ENCODE data around the gene TMPRSS7.
"Not testable (repeated sequence)": the region's sequence is repeated elsewhere in the genome, so short reads cannot be mapped to it uniquely, and the experiment has no call there.

TMPRSS7 gene

DNA sequence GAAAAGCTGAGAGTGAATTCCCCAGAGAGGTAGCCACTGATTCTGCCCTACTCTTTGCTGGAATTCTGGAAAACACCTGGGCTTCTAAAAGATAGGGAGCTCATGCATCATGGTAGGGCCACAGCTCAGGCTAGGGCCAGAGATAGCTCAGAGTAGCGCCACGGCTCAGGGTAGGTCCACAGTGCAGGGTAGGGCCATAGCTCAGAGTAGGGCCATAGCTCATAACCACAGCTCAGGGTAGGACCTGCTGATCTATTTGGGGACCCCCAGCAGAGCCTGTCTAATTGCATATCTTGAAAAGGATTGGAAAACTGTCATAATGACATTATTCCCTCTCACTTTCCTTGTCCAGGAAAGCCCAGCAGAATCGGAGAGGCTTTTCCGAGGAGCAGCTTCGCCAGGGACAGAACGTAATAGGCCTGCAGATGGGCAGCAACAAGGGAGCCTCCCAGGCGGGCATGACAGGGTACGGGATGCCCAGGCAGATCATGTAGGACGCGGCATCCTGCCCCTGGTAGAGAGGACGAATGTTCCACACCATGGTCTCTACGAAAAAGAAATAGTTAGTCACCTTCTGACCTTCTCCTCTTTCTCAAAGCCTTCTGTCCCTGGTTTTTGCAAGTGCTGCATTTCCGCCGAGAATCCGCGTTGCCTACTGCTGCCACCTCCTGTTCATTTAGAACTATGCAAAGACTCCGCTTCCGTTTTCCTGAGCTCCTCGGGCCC, 21.3 kb upstream of the TMPRSS7 start:
- peak; percentile 76 for DNase-seq

DNA sequence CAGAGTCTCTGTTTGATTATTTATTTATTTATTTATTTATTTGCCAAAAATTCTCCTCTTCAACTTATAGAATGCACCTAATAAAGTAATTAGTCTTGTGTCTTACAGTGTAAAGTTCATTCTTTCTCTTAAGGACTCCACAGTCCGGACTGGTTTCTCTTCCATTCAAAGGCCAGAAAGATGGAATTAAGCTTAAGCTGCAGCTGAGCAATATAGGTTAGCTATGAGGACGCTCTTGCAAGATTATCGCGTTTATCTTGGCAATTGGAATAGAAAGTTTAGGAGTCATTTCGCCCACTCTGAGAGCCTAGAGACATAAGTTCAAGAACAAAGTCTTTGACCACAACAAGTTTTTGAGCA, 20.8 kb upstream of the TMPRSS7 start:
- no peak for DNase-seq

DNA sequence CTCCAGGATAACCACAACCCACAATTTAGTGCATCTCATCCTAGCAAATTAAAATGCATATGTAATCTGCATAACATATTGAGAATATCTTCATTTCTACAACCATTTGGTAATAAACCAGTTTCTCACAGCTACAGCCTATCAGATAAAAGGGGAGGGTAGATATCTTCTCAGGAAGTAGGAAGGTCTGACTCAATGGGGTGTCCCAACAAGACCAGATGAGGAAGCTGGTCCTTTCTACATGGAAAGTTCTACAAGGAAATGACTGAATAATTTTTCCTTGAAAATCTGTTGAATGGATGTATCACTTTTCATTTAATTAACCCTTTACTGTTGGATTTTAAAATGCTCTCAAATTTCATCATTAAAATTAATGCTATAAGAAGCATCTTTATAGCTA, 17.4 kb upstream of the TMPRSS7 start:
- DNase-seq = no peak

DNA sequence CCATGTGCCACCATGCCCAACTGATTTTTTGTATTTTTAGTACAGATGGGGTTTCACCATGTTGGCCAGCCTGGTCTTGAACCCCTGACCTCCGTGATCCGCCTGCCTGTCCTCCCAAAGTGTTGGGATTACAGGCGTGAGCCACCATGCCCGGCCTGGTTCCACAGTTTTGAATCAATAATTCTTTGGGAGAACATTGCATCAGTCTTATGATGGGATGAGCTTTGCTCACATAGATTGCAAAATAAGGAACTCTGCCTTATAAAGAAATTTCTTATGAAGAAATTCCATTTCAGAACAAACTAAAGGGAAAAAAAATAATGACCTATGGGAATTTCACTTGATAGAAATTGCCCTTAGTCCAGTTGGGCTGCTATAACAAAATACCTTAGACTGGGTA, 15.8 kb upstream of the TMPRSS7 start:
- DNase-seq = no peak

DNA sequence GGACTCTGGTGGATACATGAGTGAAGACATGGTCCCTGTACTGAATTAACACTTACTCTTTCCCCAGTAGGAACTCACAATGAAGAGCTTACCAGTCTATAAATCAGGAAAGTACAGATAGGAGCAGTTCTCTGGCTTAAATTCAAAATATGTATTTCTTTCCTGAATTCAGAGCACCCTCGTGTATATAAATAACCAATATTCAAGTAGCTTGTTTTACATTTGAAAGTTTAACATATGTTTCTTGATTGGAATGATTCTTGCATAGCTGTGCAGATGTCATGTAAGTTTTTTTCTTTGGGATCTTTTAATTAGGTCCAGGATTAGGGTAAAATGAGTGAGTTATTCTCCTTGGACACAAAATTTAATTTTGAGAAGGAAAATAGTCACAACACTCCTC, 14.8 kb upstream of the TMPRSS7 start:
- DNase-seq = no peak

DNA sequence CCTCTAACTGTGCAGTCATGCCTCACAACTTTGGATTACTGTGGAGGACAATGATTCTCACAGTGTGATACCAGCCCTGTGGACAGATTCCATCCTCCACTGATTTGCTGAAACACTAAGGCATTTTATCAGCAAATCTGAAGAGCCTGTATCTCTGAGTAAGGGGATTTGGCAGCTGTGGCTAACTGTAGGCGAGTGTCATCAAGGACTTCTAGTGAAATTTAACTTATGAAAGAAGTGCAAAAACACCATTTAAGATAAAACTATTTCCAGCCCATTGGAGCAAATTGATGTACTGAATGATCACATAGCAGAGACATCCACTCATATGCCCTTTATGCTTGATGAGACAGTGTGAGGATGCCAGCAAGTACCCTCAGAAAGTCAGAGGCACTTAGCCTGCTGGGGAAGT, 13.9 kb upstream of the TMPRSS7 start:
- no peak for DNase-seq

DNA sequence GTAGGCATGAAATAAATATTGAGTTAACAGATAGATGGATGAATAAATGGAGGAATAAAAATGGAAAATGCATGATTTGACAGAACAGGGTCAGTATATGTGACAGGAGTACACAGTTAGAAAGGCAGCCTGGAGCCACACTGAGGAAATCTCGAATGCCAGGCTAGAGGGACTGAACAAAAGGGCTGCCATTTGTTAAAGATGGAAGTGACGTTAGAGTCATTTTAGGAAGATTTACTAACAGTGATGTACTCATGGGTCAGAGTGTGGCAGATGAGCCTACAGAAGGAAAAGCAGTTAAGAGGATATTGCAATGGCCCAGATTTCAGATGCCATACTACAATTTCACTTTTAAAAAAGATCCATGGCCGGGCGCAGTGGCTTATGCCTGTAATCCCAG, 7.4 kb upstream of the TMPRSS7 start:
- no peak for DNase-seq

DNA sequence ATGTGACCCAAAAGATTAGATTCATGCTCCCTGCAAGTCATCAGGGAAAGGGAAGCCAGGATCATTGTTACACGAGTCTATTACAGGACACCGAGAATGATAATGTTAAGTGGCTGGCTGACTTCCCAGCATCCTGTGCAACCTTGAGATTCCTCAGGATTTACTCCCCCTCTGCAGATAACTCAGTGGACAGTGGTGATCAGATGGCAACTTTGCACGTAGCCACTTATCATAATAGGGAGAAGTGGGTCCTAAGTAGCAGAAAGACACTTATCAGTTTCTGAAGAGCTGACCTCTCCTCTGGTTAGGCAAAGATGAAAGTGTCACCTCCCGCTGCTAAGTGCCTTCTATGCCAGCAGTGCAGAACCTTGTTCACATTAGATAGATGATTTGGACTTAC, 6.7 kb upstream of the TMPRSS7 start:
- no peak for DNase-seq

DNA sequence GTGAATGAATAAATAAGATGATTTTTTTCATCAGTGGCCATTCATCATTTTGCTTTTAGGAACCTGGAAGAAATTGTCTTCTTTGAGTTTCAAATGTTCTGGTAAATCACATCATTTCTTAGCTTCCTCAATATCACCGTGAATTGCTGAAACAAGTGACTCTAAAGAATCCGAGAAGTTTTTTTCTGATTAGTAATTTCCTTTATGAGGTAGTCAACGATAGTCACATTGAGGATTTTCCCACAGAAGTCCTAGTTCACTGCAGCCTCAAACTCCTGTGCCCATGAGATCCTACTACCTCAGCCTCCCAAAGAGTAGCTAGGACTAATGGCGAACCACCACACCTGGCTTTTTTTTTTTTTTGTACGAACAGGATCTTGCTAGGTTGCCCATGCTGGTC, 3.6 kb upstream of the TMPRSS7 start:
- DNase-seq = no peak

DNA sequence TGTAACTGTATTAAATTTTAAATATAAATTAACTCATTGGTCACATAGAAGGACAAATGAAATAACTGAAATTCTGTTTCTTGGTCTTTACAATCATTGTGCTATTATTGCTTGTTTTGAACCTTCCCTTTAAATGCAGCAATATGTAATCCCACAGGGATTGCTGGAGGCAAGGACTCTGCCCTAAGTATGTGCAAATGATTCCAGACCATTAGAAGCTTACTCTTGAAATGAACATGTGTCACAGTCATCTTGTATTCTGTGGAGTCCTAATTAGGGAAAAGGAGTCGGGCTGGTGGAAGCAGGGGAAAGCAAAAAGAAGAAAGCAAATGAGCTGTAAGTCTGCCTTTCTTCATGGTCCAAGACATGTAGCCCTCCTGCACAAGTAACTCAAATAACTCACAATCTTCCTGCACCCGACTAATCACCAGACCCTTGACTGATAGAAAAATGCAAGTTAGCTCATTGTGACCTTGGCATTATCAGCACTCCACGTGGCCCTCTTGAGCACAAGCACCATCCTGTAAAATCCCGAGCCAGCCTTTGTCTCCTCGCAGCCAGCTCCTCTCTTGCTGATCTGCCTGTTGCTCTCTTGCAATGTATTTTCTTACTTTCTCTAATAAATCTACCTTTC, 2.3 kb upstream of the TMPRSS7 start:
- DNase-seq = no peak

DNA sequence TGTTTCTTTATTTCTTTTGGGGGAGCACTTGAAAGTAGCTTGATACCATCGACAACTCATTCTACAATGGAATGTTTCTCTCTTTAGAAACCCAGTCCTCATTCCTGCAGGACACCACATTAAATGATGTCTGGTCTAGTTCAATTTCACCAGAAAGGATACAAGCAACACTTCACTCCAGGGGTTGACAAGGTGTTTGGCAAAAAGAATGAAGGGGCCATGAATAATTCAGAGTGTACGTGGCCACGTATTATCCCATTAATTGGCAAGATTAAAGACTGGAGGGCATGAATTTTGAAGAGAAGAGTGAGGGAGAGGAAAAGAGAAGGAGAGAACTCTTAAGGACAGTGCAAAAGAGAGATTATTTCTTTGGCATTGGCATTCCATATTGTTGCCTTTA, 705 bp downstream of the TMPRSS7 start:
- DNase-seq = no peak

DNA sequence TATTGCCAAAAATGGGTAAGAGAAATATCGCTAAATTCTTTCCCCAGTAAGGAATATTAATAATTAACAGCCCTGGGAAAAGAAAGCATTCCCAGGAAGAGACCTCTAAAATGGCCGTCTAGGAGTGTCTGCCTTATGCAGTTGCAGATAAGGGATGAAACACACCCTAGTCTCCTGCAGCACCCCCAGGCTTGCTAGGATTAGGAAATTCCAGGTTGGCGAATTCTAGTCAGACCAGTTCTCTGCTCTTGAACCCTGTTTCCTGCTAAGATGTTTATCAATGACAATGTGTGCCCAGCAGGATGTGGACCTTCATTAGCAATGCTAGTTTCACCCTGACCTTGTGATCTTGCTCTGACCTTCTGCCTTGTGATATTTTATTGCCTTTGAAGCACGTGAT, 2.7 kb downstream of the TMPRSS7 start:
- DNase-seq = not testable (repeated sequence)

DNA sequence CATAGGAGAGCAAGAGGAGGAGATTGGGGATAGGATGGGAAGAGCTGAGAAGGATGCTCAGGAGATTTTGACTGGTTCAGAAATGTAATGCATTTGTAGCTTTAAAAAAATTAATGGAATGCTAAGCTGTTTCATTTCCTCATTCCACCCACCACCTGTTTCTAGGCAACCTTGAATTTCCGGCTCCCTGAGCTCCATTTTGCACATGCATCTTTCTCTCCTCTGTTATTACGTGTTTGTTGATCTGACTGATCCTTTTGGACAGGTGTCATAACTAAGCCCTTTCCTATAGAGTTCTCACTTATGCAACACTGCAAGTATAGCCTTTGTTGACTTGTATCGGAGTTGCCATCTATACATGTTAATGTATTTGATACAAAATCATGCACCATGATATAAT, 4.3 kb downstream of the TMPRSS7 start:
- no peak for DNase-seq

DNA sequence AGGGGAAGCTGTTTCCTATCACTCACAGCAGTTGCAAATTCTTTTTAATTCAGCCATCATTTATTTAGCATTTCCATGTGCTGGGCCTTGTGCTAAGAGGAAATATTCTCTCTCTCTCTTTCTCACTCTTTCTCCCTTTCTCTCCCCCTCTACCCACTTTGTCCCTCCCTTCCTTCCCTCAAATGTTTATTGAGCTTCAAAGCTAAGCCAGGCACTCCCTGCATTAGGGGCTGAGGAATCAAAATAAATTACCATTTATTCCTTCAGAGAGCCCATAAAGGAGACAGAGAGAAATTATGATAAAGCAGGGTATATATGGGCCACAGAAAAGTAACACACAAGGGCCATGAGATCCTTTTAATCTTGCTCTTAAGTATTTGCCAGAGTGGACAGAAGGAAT, 6.8 kb downstream of the TMPRSS7 start:
- no peak for DNase-seq

DNA sequence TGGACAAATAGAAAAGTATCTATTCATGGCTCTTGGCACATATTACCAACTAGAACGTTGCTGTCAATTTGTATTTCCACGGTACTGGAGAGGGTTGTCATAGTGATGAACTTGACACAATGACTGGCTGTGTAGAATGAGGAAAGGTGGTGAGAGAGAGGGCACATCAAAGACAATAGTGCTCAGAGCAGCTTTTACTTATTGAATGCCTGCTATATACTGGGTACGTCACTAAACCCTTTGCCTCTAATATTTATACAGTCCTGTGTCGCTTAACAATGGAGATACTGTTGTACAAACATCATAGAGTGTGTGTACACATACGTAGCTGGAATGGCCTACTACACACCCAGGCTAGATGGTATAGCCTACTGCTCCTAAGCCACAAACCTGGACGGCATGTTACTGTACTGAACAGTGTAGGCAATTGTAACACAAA, 8.3 kb downstream of the TMPRSS7 start:
- no peak for DNase-seq

DNA sequence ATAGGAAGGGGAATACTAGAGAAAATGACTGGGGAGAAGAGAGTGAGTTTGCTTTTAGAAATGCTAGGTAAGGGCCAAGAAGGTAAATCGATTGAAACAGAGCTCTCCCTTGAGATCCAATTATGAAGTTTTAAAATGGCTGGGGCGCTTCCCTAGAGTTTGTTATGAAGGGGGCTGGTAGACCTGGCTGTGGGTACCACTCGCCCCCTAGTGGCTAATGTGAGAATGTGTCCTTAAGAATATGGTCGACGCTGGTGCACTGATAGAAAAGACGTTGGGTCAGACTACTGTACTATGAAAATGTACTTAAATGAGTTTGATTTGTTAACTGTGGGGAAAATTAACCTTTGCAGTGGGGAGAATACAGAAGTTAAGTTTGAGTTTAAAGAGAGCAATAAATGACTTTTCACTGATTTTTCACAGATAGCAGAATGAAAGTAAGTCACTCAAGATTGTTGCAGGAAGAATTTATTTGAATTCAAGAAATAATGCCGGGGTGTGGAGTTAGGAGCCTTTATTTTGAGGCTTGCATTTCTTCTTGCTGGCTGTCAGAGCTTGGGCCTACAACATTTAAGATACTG, 9.2 kb downstream of the TMPRSS7 start:
- DNase-seq = peak; percentile 72

DNA sequence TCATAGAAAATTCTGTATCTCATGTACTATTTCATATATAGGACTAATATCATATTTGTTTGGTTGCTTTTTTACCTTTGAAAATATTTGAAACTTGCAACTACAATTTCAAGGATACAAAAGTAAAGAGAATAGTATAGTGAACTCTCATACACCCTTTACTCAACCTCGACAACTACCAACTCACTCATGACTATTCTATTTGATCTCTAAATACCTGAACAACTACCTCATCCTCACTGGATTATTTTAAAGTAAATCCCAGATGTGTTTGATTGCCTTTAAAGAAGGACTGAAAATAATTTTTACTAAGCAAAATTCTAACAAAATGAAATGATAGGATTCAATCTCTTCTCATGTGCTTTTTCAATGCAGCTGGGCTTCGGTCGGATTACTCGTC, 12.1 kb downstream of the TMPRSS7 start:
- DNase-seq = no peak

DNA sequence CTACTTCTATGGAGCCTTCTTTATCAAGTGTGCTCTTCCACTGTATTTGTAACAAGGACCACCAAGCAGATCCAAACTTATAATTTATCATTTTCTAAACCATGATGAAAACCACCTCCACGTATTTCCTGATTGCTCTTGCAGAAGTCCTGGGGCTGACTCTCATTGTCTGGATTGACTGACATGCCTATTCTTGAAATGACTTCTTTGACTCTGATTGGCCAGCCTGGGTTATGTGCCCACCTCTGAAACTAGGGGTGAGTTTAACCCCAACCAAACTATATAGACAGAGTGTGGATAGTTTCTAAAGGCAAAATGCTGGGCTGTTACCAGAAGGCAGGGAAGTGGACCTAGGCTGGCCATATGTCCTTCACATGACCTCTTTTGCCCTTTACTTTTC, 12.7 kb downstream of the TMPRSS7 start:
- DNase-seq = no peak

DNA sequence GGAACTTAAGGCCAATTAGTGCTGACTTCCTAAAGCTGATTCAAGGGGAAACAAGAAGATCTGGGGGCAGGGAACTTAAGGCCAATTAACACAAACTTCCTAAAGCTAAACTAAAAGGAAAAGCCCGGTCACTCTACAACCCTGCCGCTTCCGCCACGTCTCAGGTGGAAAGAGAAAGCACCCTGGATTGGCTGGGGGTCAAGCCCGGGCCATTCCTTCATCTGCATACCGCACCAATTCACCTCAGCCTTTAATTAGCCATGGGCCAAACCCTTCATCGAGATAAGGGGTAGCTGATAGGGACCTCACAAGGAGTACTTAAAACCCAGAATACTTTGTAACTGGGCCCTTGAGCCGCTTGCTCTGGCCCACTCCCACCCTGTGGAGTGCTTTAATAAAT, 14.4 kb downstream of the TMPRSS7 start:
- no peak for DNase-seq

DNA sequence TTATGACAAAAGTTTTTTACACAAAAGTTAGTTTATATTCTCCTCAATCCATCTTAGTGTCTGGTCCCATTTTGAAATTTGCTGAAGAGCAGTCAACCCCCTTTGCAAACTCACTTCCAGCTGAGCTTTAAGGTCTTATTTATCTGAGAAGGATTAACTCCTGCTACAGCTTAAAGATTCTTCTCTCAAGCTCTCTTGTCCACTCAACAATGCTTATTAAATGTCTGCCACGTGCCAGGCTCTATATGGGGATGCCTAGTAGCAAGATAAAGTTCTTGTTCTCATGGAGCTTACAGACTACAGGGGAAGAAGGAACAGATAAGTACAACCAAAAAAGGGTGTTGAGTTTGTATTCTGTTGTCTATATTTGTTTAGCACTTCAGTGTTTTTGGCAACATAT, 18.7 kb downstream of the TMPRSS7 start:
- no peak for DNase-seq

DNA sequence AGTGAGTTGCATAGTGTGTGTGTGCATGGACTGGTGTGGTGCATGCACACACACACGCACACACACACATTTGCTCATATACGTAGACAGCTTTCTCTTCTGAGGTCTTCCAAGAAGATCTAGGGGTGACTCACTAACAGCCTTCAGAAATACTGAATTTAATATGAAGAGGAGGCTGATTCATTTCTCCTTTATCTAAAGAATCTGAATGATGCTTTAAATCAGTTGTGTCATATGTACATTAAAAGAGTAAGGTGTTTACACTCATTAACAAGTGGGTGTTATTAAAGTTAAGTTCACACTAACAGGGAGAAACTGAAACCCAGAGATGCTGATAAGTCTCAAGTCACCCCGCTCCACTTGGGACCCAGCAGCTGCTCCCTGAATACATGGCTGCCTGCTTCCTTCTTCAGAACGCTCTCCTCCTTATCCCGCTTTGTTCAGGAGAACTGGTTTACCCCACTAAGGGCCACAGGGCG, 22.0 kb downstream of the TMPRSS7 start:
- DNase-seq = peak; percentile 66

DNA sequence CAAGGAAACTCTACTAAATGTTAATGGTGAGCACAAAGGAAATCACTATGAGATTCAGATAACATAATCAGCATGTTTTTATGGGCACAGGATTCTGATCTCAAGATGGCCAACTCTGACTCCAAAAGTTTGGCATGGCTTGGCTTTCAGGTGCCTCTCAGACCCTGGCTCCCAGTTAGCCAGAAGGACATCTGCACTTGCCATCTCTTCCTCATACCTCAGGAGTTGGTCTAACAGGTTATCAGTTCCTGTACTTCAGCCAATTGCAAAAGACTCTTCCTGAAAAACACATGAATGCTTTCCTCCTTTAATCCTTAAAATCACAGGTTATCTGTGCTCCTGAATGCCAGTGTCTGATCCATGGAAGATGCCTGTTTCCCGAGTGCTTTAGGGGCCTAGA, 25.0 kb downstream of the TMPRSS7 start:
- no peak for DNase-seq

DNA sequence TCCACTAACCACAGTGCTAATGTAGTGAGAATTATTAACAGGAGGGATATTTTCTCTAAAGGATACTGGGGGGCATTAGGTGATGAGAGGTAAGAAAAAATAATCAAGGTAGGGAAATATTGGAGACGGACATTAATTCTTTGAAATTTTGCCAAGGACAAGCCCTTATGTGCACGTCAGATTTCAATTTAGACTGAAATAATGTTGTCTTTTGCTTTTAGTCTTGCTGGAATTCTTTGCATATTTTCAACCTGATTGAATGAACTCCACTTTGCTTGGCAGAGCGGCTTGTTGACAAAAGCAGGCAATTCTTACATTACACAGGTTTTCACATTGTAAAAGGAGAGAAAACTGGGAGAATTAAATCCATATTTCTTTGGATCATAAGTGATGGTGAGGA, 26.6 kb downstream of the TMPRSS7 start:
- DNase-seq = no peak

DNA sequence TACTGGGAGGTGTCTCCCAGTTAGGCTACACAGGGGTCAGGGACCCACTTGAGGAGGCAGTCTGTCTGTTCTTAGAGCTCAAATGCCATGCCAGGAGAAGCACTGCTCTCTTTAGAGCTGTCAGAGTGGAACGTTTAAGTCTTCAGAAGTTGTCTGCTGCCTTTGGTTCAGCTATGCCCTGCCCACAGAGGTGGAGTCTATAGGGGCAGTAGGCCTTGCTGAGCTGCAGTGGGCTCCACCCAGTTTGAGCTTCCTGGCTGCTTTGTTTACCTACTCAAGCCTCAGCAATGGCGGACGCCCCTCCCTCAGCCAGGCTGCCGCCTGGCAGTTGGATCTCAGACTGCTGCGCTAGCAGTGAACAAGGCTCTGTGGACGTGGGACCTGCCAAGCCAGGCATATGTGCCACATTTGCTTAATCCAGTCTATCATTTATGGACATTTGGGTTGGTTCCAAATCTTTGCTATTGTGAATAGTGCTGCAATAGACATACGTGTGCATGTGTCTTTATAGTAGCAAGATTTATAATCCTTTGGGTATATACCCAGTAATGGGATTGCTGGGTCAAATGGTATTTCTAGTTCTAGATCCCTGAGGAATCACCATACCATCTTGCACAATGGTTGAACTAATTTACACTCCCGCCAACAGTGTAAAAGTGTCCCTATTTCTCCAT, 38.0 kb downstream of the TMPRSS7 start:
- peak; percentile 41 for DNase-seq
